Mesothelial cell of epicardium (in vitro differentiated cells): ENCODE measurements around the gene SELENOM. TPM values are rescaled to one million over a fixed set of nuclear protein-coding genes. Genes with fewer than 3 reads are reported as not detected.
A peak's percentile ranks its signal among the peaks of the same experiment; 100 is the strongest.

Experiments
- DNase-seq, 2 experiments: peaks; one replicate each; pipeline ENCODE4 v3.0.0; 2021; ENCODE audit warnings: low spot score in 2 of 2; ENCODE audit not compliant: unreplicated experiment in 2 of 2
- H3K27ac Mint-ChIP-seq: 2 replicates; pipeline ENCODE4 v1.8.0; 2021; ENCODE audit warnings: mixed read lengths
- H3K27me3 Mint-ChIP-seq: 2 replicates; pipeline ENCODE4 v1.8.0; 2021; ENCODE audit warnings: low read depth, mixed read lengths
- H3K36me3 Mint-ChIP-seq: 2 replicates; pipeline ENCODE4 v1.8.0; 2021; ENCODE audit warnings: mixed read lengths
- H3K4me1 Mint-ChIP-seq: 2 replicates; pipeline ENCODE4 v1.8.0; 2021; ENCODE audit warnings: mixed read lengths
- H3K4me3 Mint-ChIP-seq: 2 replicates; pipeline ENCODE4 v1.8.0; 2021; ENCODE audit warnings: mild to moderate bottlenecking, moderate library complexity, mixed read lengths
- H3K9me3 Mint-ChIP-seq: 2 replicates; pipeline ENCODE4 v1.8.0; 2021; ENCODE audit warnings: mixed read lengths
- CTCF ChIP-seq: fragments of 200-600 bp; sonication (generic); IDR thresholded peaks from one replicate; pipeline ENCODE4 v1.5.0; 2021; ENCODE audit warnings: antibody characterized with exemption; ENCODE audit not compliant: unreplicated experiment
- total RNA-seq: library from RNA; stranded (reverse); gene quantifications from 3 replicates; pipeline ENCODE4 v1.2.1, GENCODE V29; 2021

SELENOM gene
- total RNA-seq, 1 donor from 2014 or later, result 40.9 TPM

GRCh38 chr22:31122532-31123291 is 15.3 kb upstream of the SELENOM start, which contains the start of gene INPP5J:
Gene INPP5J, plus strand, starts transcription at chr22:31122966. Its CDS starts 49 bp downstream, at chr22:31123015.
- Mint-ChIP-seq H3K4me3 (peak within 1 kb of the TSS; percentile 70), H3K36me3 (no peaks in the 10 kb centered on the region), H3K4me1 (peaks cover 16% of the 10 kb centered on the region), H3K27me3 (no peaks in the 10 kb centered on the region), H3K9me3 (no peaks in the 10 kb centered on the region), H3K27ac (peak within 1 kb of the TSS; percentile 26)
- TF ChIP-seq CTCF, result no peak
- DNase-seq, result peak in 1 of 2 experiments; percentile 65

- H3K27ac Mint-ChIP-seq, result peak overlapping the region; percentile 26
- no peak for TF ChIP-seq CTCF
- peaks cover 16% of the 10 kb centered on the region for H3K4me1 Mint-ChIP-seq
- H3K9me3 Mint-ChIP-seq, result no peaks in the 10 kb centered on the region
- no peaks in the 10 kb centered on the region for H3K27me3 Mint-ChIP-seq
- DNase-seq, result no peak
- no peaks in the 10 kb centered on the region for H3K36me3 Mint-ChIP-seq
- H3K4me3 Mint-ChIP-seq, result peak overlapping the region; percentile 56
These were observed 14.8 kb upstream of the SELENOM start for GRCh38 chr22:31122196-31122531.

GRCh38 chr22:31121403-31121802 is 14.0 kb upstream of the SELENOM start:
- Mint-ChIP-seq H3K4me1 (peaks cover 16% of the 10 kb centered on the region), H3K27ac (no peak overlapping the region), H3K36me3 (no peaks in the 10 kb centered on the region), H3K27me3 (no peaks in the 10 kb centered on the region), H3K9me3 (no peaks in the 10 kb centered on the region), H3K4me3 (no peak overlapping the region)
- no peak for DNase-seq
- TF ChIP-seq CTCF, result no peak

- Mint-ChIP-seq H3K27me3 (no peaks in the 10 kb centered on the region), H3K4me3 (no peak overlapping the region), H3K9me3 (no peaks in the 10 kb centered on the region), H3K4me1 (peaks cover 16% of the 10 kb centered on the region), H3K27ac (no peak overlapping the region), H3K36me3 (no peaks in the 10 kb centered on the region)
- TF ChIP-seq CTCF, result no peak
- no peak for DNase-seq
These were observed 13.3 kb upstream of the SELENOM start for GRCh38 chr22:31120642-31121041.

DNA sequence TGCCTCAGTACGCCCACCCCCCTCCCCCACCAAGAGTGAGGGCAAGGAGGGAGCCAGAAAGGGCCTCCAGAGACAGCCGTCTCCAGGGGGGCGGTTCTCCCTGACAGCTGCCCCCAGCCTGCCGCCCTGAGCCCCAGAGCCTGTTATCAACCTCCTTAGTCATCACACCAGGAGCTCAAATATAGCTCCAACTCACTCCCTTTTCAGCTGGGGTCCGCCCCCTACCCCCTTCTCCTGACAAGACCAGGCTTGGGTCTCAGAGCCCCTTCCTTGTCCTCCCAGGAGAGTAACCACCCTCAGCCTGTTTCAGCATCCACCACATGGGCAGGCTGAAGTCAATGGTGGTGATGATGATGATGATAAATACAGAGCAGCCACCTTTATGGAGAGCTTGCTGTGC is 12.9 kb upstream of the SELENOM start:
- no peak overlapping the region for H3K4me3 Mint-ChIP-seq
- no peaks in the 10 kb centered on the region for H3K36me3 Mint-ChIP-seq
- no peaks in the 10 kb centered on the region for H3K27me3 Mint-ChIP-seq
- no peak for DNase-seq
- no peaks in the 10 kb centered on the region for H3K9me3 Mint-ChIP-seq
- TF ChIP-seq CTCF, result no peak
- no peak overlapping the region for H3K27ac Mint-ChIP-seq
- peaks cover 16% of the 10 kb centered on the region for H3K4me1 Mint-ChIP-seq
